HL-60 (cell line): ENCODE results near the gene SPOCK2.

ENCODE experiments used
- DNase-seq, 2 experiments: peaks; one replicate each; pipeline ENCODE4 v3.0.0-alpha.2; 2010 to 2020; ENCODE audit warnings: low read depth in 1 of 2, low spot score in 1 of 2
- H3K27ac ChIP-seq: fragments of 250-450 bp; sonication (Bioruptor Pico); replicated peaks from 2 replicates; pipeline ENCODE4 v1.5.1; 2020; ENCODE audit warnings: mild to moderate bottlenecking, moderate library complexity
- H3K27me3 ChIP-seq: fragments of 250-450 bp; sonication (Bioruptor Pico); 2 replicates; pipeline ENCODE4 v1.5.1; 2021; ENCODE audit warnings: mild to moderate bottlenecking, moderate library complexity; ENCODE audit not compliant: insufficient read depth, poor library complexity, severe bottlenecking
- H3K4me3 ChIP-seq: replicated peaks from 2 replicates; pipeline ENCODE4 v1.5.1; 2011; ENCODE audit warnings: mild to moderate bottlenecking, control low read depth, low read length; ENCODE audit not compliant: insufficient read depth
- CTCF ChIP-seq: IDR thresholded peaks from one replicate; pipeline ENCODE4 v1.5.1; 2011; ENCODE audit warnings: low read length, control low read depth, inconsistent platforms; ENCODE audit not compliant: insufficient read depth
- GABPA ChIP-seq: IDR thresholded peaks from 2 replicates; pipeline ENCODE4 v1.6.1; 2012; ENCODE audit warnings: low read depth
- POLR2AphosphoS5 ChIP-seq: IDR thresholded peaks from 2 replicates; pipeline ENCODE4 v1.6.1; 2012; ENCODE audit warnings: low read depth
- REST ChIP-seq: IDR thresholded peaks from 2 replicates; pipeline ENCODE4 v1.6.1; 2012; ENCODE audit warnings: low read depth; ENCODE audit not compliant: insufficient replicate concordance
- SPI1 ChIP-seq: IDR thresholded peaks from 2 replicates; pipeline ENCODE4 v1.6.1; 2012; ENCODE audit warnings: low read depth, mild to moderate bottlenecking, borderline replicate concordance

Gene SPOCK2

GRCh38 chr10:72126184-72126871 is 38.0 kb upstream of the SPOCK2 start:
- H3K4me3 ChIP-seq: no peak overlapping the region

GRCh38 chr10:72124989-72125388 is 36.6 kb upstream of the SPOCK2 start:
- TF ChIP-seq SPI1: no peak
- no peak for TF ChIP-seq REST
- no peak for TF ChIP-seq GABPA
- no peak for TF ChIP-seq CTCF
- TF ChIP-seq POLR2AphosphoS5: no peak
- no peak overlapping the region for H3K4me3 ChIP-seq
- H3K27me3 ChIP-seq: no peaks in the 10 kb centered on the region
- no peak for DNase-seq
- H3K27ac ChIP-seq: no peak overlapping the region

More at GRCh38 chr10:72126184-72126871, 38.0 kb upstream of the SPOCK2 start:
- H3K27ac ChIP-seq: no peak overlapping the region
- peak in 1 of 2 experiments; percentile 14 for DNase-seq
- no peaks in the 10 kb centered on the region for H3K27me3 ChIP-seq
- TF ChIP-seq POLR2AphosphoS5 (no peak), CTCF (peak; percentile 22)

- DNase-seq: no peak
- H3K27ac ChIP-seq: no peak overlapping the region
- TF ChIP-seq REST: no peak
Observed at GRCh38 chr10:72124381-72124780, 36.0 kb upstream of the SPOCK2 start.

GRCh38 chr10:72123616-72124015 is 35.3 kb upstream of the SPOCK2 start:
- no peak for DNase-seq
- H3K4me3 ChIP-seq: no peak overlapping the region

More at GRCh38 chr10:72124381-72124780, 36.0 kb upstream of the SPOCK2 start:
- Histone ChIP-seq H3K4me3 (no peak overlapping the region), H3K27me3 (no peaks in the 10 kb centered on the region)

More at GRCh38 chr10:72123616-72124015, 35.3 kb upstream of the SPOCK2 start:
- TF ChIP-seq GABPA (no peak), CTCF (no peak), POLR2AphosphoS5 (no peak), REST (no peak), SPI1 (no peak)
- H3K27me3 ChIP-seq: no peaks in the 10 kb centered on the region
- no peak overlapping the region for H3K27ac ChIP-seq
